PFSK-1 (cell line): ENCODE measurements around the gene SLC22A6.

Source experiments
- REST ChIP-seq, 2 experiments: IDR thresholded peaks; 2 replicates each; pipeline versions ENCODE4 v1.6.1 to v1.8.0; 2011 to 2012; ENCODE audit warnings: low read depth in 2 of 2, low read length in 2 of 2, control low read depth in 1 of 2, inconsistent platforms in 1 of 2, mild to moderate bottlenecking in 1 of 2, moderate library complexity in 1 of 2; ENCODE audit not compliant: insufficient read depth in 1 of 2
- TAF1 ChIP-seq: IDR thresholded peaks from 2 replicates; pipeline ENCODE4 v1.6.1; 2012; ENCODE audit warnings: low read length, control low read depth, borderline replicate concordance; ENCODE audit not compliant: insufficient read depth

GRCh38 chr11:62996271-62996670 lies 11.5 kb upstream of the SLC22A6 start:
- TF ChIP-seq REST (IDR thresholded peaks at IDR 0.05; ENCODE audit: insufficient read depth in 1 of 2, low read depth in 2 of 2, low read length in 2 of 2): no peak
- TF ChIP-seq TAF1: no peak
